Smooth muscle cell (in vitro differentiated cells): ENCODE measurements around the gene GPR183. TPM values are rescaled to one million over a fixed set of nuclear protein-coding genes. Genes with fewer than 3 reads are reported as not detected.
A peak's percentile ranks its signal among the peaks of the same experiment; 100 is the strongest.
"Not testable (repeated sequence)": the region's sequence is repeated elsewhere in the genome, so short reads cannot be mapped to it uniquely, and the experiment has no call there.

ENCODE experiments used
- DNase-seq: peaks from one replicate; lab custom pipeline; 2025; ENCODE audit not compliant: unreplicated experiment; lab: John Stamatoyannopoulos, UW
- H2AFZ ChIP-seq: fragments of 200-600 bp; sonication (generic); 2 replicates; pipeline ENCODE4 v1.6.0; 2016; ENCODE audit warnings: antibody characterized with exemption, low read depth, mild to moderate bottlenecking
- H3F3A ChIP-seq: fragments of 200-600 bp; sonication (generic); 2 replicates; pipeline ENCODE4 v1.6.0; 2017; ENCODE audit warnings: antibody characterized with exemption, low read depth
- H3K27ac ChIP-seq: fragments of 200-600 bp; sonication (generic); 2 replicates; pipeline ENCODE4 v1.5.1; 2016; ENCODE audit warnings: low read depth, mild to moderate bottlenecking
- H3K27me3 ChIP-seq: fragments of 200-600 bp; sonication (generic); 2 replicates; pipeline ENCODE4 v1.6.1; 2016; ENCODE audit warnings: low read depth, mild to moderate bottlenecking
- H3K36me3 ChIP-seq: fragments of 200-600 bp; sonication (generic); 2 replicates; pipeline ENCODE4 v1.5.1; 2016; ENCODE audit warnings: low read depth
- H3K4me1 ChIP-seq: fragments of 200-600 bp; sonication (generic); 2 replicates; pipeline ENCODE4 v1.5.1; 2016; ENCODE audit warnings: low read depth
- H3K4me2 ChIP-seq: fragments of 200-600 bp; sonication (generic); 2 replicates; pipeline ENCODE4 v1.6.0; 2016; ENCODE audit warnings: mild to moderate bottlenecking
- H3K4me3 ChIP-seq: fragments of 200-600 bp; sonication (generic); 2 replicates; pipeline ENCODE4 v1.5.1; 2016; ENCODE audit warnings: mild to moderate bottlenecking
- H3K79me2 ChIP-seq: fragments of 200-600 bp; sonication (generic); 2 replicates; pipeline ENCODE4 v1.6.0; 2016; ENCODE audit warnings: low read depth, mild to moderate bottlenecking
- H3K9ac ChIP-seq: fragments of 200-600 bp; sonication (generic); 2 replicates; pipeline ENCODE4 v1.6.0; 2016; ENCODE audit warnings: low read depth
- H3K9me3 ChIP-seq: fragments of 200-600 bp; sonication (generic); replicated peaks from 2 replicates; pipeline ENCODE4 v1.5.1; 2016; ENCODE audit warnings: low read depth
- H4K20me1 ChIP-seq: fragments of 200-600 bp; sonication (generic); 2 replicates; pipeline ENCODE4 v1.6.0; 2016; ENCODE audit warnings: low read depth
- WGBS: methylation state at CpG from one replicate; pipeline ENCODE4 v1.1.7; 2016; ENCODE audit warnings: low lambda C conversion rate; 5-methylcytosine and 5-hydroxymethylcytosine counted together
- microRNA counts: library from miRNA; unstranded; fragments of <30 nt; microRNA quantifications from one replicate; lab custom pipeline; 2016
- microRNA-seq: library from miRNA; unstranded; fragments of <30 nt; microRNA quantifications from one replicate; pipeline ENCODE4, GENCODE V29; 2016; ENCODE audit warnings: borderline number of aligned reads
- polyA plus RNA-seq: library from polyadenylated mRNA; unstranded; fragments of >200 nt; fragmentation: Nextera tagmentation; extraction: Ambion mirVana; gene quantifications from 2 replicates; pipeline ENCODE4 v1.2.1, GENCODE V29; 2016
- small RNA-seq: library from RNA; depleted of rRNA; stranded (forward); fragments of <200 nt; gene quantifications from one replicate; pipeline ENCODE3, GENCODE V24; 2014
- total RNA-seq: library from RNA; depleted of rRNA; stranded (reverse); fragments of >200 nt; gene quantifications from 2 replicates; pipeline ENCODE4 v1.2.3, GENCODE V29; 2014
- TF ChIP-seq, protein P1 (sequence below): fragments of 200-600 bp; sonication (generic); IDR thresholded peaks from 2 replicates; pipeline ENCODE4 v1.5.1; 2017; ENCODE audit warnings: borderline replicate concordance, mild to moderate bottlenecking, antibody characterized with exemption; ENCODE audit not compliant: insufficient read depth, poor library complexity, severe bottlenecking

The GPR183 gene
- total and polyA plus RNA-seq, 2 experiments from 2014 or later = 32.4 to 33.0 TPM

DNA sequence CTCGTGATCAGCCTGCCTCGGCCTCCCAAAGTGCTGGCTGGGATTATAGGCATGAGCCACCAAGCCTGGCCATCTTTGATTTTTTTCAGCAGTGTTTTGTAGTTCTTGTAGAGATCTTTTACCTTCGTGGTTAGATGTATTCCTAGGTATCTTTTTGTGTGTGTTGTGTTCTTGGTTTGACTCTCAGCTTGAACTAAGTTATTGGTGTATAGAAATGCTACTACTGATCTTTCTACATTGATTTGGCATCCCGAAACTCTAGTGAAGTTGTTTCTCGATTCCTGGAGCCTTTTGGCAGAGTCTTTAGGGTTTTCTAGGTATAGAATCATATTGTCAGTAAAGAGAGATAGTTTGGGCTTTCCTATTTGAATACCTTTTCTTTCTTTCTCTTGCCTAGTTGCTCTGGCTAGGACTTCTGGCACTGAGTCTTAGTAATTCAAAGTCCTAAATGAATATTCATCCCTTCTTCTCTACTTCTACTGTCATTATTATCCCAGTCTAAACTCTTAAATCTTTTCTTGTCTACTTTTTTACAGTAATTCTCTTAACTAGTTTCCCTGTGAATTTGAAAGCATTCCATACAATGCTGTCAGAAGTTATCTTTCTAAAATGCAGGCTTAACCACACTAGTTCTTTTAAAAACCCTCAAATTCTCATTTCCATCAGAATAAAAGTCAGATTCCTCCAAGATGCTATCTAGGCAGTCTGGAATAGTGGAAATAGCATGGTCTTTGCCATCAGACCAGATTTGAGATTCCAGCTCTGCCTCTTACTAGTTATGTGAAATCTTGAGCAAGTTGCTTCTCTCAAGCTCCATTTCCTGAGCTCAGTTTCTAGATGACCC lies 56.0 kb downstream of the GPR183 start:
- no peak for DNase-seq
- H3K79me2 ChIP-seq = no peaks in the 10 kb centered on the region
- H3K9me3 ChIP-seq = no peaks in the 10 kb centered on the region

DNA sequence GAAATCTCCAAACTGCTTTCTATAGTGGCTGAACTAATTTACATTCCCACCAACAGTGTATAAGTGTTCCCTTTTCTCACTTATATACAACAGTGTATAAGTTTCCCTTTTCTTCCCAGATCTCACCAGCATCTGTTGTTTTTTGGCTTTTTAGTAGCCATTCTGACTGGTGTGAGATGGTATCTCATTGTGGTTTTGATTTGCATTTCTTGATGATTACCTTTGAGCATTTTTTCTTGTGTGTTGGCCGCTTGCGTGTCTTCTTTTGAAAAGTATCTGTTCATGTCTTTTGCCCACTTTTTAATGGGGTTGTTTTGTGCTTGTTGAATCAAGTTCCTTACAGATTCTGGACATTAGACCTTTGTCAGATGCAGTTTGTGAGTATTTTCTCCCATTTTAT lies 57.6 kb downstream of the GPR183 start:
- not testable (repeated sequence) for H3K4me1 ChIP-seq, DNase-seq, H3K79me2 ChIP-seq, H3K4me3 ChIP-seq, H3K9ac ChIP-seq, H3K9me3 ChIP-seq, H3K4me2 ChIP-seq, H3K36me3 ChIP-seq, H3K27me3 ChIP-seq, H3K27ac ChIP-seq, H2AFZ ChIP-seq, H3F3A ChIP-seq, H4K20me1 ChIP-seq
- WGBS = 85% methylated on average over 2 of the region's 2 CpGs

More for the DNA sequence above, 56.0 kb downstream of the GPR183 start:
- Histone ChIP-seq H3K4me1 (no peaks in the 10 kb centered on the region), H3K27me3 (no peaks in the 10 kb centered on the region), H3K9ac (no peak overlapping the region), H3K27ac (peak overlapping the region; percentile 28), H3K4me3 (no peak overlapping the region), H4K20me1 (peaks cover 5% of the 10 kb centered on the region), H3K4me2 (peak overlapping the region; percentile 17), H3F3A (no peaks in the 10 kb centered on the region), H2AFZ (no peak overlapping the region), H3K36me3 (no peaks in the 10 kb centered on the region)
- WGBS = 92% methylated on average over 5 of the region's 5 CpGs
- TF ChIP-seq, protein P1, sequence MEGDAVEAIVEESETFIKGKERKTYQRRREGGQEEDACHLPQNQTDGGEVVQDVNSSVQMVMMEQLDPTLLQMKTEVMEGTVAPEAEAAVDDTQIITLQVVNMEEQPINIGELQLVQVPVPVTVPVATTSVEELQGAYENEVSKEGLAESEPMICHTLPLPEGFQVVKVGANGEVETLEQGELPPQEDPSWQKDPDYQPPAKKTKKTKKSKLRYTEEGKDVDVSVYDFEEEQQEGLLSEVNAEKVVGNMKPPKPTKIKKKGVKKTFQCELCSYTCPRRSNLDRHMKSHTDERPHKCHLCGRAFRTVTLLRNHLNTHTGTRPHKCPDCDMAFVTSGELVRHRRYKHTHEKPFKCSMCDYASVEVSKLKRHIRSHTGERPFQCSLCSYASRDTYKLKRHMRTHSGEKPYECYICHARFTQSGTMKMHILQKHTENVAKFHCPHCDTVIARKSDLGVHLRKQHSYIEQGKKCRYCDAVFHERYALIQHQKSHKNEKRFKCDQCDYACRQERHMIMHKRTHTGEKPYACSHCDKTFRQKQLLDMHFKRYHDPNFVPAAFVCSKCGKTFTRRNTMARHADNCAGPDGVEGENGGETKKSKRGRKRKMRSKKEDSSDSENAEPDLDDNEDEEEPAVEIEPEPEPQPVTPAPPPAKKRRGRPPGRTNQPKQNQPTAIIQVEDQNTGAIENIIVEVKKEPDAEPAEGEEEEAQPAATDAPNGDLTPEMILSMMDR = no peak

DNA sequence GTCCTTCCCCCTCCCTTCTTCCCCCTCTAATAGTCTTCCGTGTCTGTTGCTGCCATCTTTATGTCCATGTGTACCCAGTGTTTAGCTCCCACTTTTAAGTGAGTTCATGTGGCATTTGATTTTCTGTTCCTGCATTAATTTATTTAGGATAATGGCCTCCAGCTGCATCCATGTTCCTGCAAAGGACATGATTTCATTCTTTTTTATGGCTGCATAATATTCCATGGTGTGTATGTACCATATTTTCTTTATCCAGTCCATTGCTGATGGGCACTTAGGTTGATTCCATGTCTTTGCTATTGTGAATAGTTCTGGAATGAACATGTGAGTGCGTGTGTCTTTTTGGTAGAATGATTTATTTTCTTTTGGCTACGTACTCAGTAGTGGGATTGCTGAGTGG lies 58.0 kb downstream of the GPR183 start:
- 87% methylated on average over 3 of the region's 3 CpGs for WGBS
- not testable (repeated sequence) for H3K4me1 ChIP-seq, H2AFZ ChIP-seq, H3F3A ChIP-seq, H3K4me2 ChIP-seq, H3K27me3 ChIP-seq, H3K9ac ChIP-seq, H3K4me3 ChIP-seq, H3K9me3 ChIP-seq, H3K79me2 ChIP-seq, H3K27ac ChIP-seq, DNase-seq, H4K20me1 ChIP-seq, H3K36me3 ChIP-seq

DNA sequence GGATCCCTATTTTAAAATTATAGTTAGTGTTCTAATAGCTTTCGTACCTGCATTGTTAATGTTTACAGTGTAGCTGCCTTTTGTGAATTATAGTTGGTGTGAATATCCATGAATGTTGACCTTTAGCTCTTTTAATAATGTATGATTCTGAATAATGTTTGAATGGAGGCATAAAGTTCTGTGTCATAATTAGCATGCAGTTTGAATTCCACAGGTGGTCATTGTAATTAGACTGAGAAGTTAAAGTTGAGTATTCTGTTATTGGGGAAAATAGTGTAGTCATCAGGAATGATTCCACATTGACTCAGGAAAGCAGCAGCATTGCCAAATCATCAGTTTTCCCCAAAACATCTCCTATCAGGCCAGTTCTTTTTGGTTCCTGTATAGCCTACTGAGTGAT lies 61.1 kb downstream of the GPR183 start:
- Histone ChIP-seq H3K4me3 (no peak overlapping the region), H3K4me2 (no peak overlapping the region), H3K79me2 (no peaks in the 10 kb centered on the region), H3K27me3 (no peaks in the 10 kb centered on the region), H3K27ac (no peak overlapping the region), H4K20me1 (no peaks in the 10 kb centered on the region), H3K4me1 (no peaks in the 10 kb centered on the region), H3K9me3 (no peaks in the 10 kb centered on the region), H2AFZ (no peak overlapping the region), H3K36me3 (no peaks in the 10 kb centered on the region), H3F3A (no peaks in the 10 kb centered on the region), H3K9ac (no peak overlapping the region)
- WGBS = 100% methylated on average over 1 of the region's 1 CpG
- DNase-seq = no peak
- TF ChIP-seq, protein P1 = no peak

MicroRNA genes within 50 kb of the gene (microRNA counts, 767-probe panel; counts per million panel counts)
- 183 counts per million for microRNA hsa-miR-623 (lab: Ali Mortazavi, UCI)

Small RNA genes within 50 kb of the gene (microRNA-seq; reads per million reads assigned to microRNA genes)
- not detected for gene MIR623

Small RNA genes within 50 kb of the gene (small RNA-seq; reads per million reads assigned to genes)
- gene MIR623 = not detected

Other genes with a start within 250 kb of the GPR183 start
- 58.4 and 69.9 TPM in 2 replicates for gene UBAC2, start 106.5 kb downstream of the GPR183 start, total RNA-seq
- 74.0 and 85.3 TPM in 2 replicates for gene UBAC2, start 106.5 kb downstream of the GPR183 start, polyA plus RNA-seq
- gene GPR18, start 49.0 kb downstream of the GPR183 start, total RNA-seq = 0.36 TPM in 1 of 2 replicates, not detected in the other
- 0.38 TPM in 1 of 2 replicates, not detected in the other for gene GPR18, start 49.0 kb downstream of the GPR183 start, polyA plus RNA-seq
- gene TM9SF2, start 194.1 kb upstream of the GPR183 start, total RNA-seq = 272 and 332 TPM in 2 replicates
- 170 and 195 TPM in 2 replicates for gene TM9SF2, start 194.1 kb upstream of the GPR183 start, polyA plus RNA-seq